Mesenteric fat pad (tissue), 1 donor: ENCODE data around the gene IRAK1. TPM values are rescaled to one million over a fixed set of nuclear protein-coding genes. Genes with fewer than 3 reads are reported as not detected.
"Not testable (repeated sequence)": the region's sequence is repeated elsewhere in the genome, so short reads cannot be mapped to it uniquely, and the experiment has no call there.

Source experiments
- DNase-seq: peaks from one replicate; pipeline ENCODE4 v3.0.0-alpha.2; 2020; ENCODE audit warnings: low spot score
- total RNA-seq: library from RNA; stranded (reverse); fragmentation: NEBNext Ultra II Directional; extraction: Animal tissue kit (Norgen Biotek cat#: 25700); gene quantifications from one replicate; pipeline ENCODE4 v1.2.1, GENCODE V29; 2021
- donor health status: DM: yes; HTN: yes; CAD: no.

The IRAK1 gene
- total RNA-seq, 1 donor from 2014 or later, result 167 TPM

DNA sequence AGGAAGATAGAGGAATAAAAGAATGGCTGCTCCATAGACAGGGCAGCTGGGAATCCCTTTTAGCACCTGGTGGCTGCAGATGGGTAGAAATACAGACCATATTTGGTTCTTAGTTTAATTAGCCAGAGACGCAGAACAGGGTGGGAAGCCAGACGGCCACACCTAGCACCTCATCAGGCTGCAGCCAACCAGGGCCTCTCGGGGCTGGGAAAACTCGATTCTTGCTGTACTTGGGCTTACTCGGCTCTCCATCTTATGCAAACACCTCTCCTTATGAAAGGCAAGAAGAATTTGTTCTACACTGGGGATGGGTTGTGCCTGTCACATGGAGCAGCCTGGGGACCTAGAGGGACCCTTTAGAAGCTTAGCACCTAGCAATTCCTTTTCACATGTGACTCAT is 19.7 kb downstream of the IRAK1 start:
- DNase-seq, result no peak

DNA sequence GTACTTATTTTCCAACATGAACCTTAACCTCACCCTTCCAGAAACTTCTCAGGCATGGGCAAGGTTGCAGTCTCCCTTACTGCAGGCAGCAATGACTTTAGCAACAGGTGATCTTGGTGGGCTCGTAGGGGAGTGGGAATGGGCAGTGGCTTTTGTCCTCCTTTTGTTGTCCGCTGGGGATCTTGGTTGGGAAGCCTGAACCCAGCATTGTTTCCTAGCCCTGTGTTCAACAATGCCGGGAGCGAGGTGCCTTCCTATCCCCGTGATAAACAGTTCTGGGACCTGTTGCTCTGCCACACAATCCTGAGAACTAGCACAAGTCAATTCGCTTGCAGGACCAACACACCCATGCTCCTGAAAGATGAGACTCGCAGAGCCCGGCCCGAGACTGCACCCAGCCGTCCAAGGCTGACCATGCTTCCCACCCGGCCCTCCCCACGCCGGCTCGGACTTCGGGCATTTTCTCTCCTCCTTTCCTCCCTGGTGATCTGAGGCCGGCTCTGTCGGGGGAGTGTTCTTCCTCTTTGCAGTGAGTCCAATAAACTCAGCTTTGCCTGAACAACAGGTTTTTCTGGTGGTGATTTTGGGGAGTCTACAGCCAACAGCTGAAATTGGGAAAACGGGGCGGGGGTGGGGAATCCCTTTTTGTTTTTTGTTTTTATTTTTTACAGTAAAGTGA is 20.2 kb downstream of the IRAK1 start:
- DNase-seq, result no peak

GRCh38 chrX:153995504-153995903 is 24.2 kb downstream of the IRAK1 start:
- no peak for DNase-seq

DNA sequence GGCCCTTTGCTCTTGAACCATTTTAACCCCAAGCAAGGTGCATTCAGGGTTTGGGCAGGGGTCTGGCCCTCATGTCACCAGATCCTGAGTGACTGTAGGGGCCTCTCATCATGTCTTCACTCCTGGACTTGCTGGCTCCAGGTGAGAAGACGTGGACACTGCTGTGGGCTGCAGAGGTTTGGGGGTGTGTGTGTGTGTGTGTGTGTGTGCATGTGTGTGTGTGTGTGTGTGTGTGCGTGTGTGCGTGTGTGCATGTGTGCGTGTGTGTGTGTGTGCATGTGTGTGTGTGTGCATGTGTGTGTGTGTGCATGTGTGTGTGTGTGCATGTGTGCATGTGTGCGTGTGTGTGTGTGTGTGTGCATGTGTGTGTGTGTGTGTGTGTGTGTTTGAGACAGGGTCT is 25.3 kb downstream of the IRAK1 start:
- not testable (repeated sequence) for DNase-seq

GRCh38 chrX:153993978-153994377 is 25.7 kb downstream of the IRAK1 start:
- DNase-seq, result no peak

DNA sequence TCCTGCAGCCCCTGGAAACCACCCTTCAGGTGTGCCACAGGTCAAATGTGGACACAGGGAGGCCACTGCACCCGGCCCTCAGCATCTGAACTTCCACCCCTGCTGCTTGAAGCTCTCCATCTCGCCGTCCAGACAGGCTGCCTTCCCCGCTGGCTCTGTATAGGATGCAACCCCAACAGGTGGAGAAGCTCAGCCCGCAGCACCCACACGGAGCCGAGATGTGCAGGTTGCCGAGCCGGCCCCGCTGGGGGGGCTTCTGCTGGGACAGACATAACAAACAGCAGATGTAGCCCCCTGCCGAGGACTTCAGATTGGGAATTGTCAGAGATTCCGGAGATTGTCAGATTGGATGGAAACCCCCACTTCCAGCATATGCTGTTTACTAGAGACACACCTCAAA is 26.6 kb downstream of the IRAK1 start:
- no peak for DNase-seq

DNA sequence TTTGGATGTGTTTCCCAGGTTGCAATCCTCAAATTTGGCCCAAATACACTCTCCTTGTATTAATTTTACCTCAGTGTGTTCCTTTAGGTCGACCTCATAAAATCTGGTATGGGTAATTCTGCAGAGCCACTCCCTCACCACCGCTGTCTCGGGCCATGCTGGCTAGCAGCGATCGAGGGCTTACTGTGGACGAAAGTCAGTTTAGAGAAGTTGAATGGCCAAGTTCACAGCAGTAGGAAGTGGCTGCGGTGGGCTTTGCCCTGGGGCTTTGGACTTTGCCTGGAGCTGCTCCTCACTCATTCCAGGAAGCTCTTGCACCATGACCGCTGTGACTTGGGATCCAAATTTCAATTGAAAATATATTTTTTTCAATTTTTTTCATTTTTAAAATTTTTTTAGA is 27.5 kb downstream of the IRAK1 start:
- no peak for DNase-seq

GRCh38 chrX:153991013-153991580 is 28.6 kb downstream of the IRAK1 start:
- DNase-seq, result no peak

DNA sequence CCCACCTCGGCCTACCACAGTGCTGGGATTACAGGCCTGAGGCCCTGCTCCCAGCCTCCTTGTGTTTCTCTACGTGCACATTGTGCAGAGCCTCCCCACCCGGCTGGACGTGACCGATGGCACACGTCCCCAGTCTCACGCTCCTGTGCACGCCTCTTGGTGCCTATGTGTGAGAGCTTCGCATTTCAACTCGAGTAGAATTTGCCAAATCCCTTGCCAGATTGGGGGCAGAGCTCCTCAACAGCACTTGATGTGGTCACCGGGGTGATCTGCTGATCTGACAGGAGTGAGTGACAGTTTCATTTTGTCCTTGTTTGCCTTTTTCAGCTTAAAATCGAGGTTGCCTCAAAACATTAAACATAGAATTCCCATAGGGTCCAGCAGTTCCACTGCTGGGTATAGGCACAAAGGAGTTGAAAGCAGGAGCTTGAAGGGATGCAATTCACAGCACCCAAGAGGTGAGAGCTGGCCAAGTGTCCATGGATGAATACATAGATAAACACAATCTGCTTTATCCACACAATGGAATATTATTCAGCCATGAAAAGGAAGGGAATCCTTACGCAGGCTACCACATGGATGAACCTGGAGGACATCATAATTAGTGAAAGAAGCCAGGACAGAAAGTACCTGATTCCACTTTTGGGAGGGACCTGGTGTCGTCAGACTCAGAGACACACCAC is 29.6 kb downstream of the IRAK1 start:
- DNase-seq, result no peak

- no peak for DNase-seq
Observed at GRCh38 chrX:153988493-153988892, 31.2 kb downstream of the IRAK1 start.

- DNase-seq, result no peak
Observed at GRCh38 chrX:153984351-153985178, 35.1 kb downstream of the IRAK1 start.

DNA sequence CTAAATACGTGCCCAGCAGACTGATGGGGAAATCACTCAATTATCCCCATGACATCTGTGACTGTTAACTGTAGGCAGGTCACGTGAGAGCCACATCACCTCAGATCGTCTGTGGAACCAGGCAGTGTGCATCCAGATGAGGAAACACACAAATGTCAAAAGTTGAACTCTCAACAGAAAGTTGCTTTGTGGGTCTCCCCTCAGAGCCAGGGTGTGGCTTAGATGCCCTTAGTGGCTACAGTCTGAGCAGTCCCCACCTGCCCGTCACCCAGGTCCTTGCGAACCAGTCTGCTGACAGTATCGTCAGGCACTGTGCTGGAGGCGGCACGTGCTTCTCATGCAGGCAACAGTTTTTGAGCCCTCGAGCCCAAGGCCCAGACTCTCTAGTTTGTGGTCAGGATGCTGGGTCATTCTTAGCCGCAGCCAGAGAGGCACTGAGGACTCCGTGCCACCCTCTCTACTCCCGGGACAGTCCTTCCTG is 36.3 kb downstream of the IRAK1 start:
- DNase-seq, result no peak

- no peak for DNase-seq
Observed at GRCh38 chrX:153981771-153982533, 37.8 kb downstream of the IRAK1 start.

GRCh38 chrX:153981231-153981630 is 38.5 kb downstream of the IRAK1 start:
- DNase-seq, result no peak

DNA sequence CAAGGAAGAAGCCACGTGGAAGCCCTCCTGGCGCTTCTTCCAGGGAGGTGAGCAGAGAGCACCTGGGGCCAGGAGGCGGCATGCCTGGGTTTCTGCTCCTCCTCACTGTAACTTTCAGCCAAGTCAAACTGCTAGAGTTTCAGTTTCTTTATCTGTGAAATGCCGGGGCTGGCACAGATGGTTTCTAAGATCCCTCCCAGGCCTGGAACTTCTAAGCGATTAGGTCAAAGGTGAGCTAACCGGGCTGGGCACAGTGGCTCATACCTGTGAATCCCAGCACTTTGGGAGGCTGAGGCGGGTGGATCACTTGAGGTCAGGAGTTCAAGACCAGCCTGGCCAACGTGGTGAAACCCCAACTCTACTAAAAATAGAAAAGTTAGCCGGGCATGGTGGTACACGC is 39.3 kb downstream of the IRAK1 start:
- DNase-seq, result not testable (repeated sequence)

GRCh38 chrX:153974726-153975286 is 44.9 kb downstream of the IRAK1 start:
- no peak for DNase-seq

DNA sequence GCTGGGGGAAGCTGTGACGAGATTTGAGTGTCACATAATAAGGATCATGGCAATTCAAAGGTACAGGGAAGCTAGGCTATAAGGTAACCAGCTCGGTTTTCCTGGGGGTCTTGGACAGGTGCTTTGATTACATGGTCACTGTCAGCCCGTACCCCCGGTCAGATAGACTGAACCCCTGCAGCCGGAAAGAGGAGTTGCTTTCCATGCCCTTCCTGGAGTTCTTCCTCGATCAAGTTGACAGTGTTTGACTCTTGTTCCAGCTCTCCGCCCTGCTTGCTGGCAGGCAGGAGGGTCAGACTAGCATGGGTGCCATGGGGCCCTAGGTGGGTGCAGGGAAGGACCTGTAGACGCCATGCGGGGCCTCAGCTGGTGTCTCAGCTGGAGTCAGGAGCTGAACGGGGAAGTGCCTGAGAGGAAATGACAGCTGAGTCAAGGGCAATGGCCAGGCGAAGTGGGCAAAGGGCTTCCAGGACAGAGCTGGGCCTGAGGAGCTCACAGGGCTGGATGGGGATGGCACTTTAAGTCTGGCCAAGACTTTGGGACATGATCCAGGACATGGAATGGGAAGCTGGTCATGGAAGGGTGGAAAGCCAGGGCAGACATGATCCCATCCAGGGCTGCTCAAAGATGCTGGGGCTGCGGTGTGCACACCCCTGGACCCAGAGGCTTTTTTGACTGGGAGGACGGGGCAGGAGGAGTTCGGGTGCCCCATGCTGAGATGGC is 45.5 kb downstream of the IRAK1 start:
- DNase-seq, result peak; percentile 87

DNA sequence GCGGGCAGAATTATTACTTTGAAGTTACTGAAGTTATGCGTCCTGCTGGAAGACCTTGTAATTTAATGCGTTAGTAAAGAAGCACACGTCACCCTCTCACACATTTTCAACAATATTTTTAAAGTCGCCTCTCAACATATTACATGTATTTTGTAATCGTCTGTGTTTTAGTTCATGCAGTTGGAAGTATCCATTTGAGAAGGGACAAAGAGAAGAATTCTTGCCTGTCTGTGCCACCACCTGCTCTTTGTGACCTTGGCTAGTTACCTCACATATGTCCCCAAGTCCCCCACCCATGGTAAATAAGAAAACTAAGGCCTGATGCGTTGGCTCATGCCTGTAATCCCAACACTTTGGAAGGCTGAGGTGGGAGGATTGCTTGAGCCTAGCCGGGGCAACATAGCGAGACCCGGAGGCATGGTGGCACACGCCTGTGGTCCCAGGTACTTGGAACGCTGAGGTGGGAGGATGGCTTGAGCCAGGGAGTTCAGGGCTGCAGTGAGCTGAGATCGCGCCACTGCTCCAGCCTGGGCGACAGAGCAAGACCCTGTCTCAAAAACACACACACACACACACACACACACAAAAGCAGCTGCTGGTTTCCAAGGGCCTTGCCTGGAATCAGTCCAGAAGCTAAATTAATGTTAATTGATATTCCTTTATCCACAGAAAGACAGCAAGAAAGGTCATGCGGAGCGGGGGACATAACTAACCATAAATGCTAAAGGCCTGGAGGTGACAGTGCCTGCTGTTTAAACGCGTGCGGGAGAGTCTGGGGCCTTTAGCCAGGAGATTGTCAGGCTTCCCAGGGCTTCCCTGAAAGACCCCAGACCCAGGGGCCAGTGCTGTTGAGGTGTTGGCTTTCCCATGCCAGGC is 46.3 kb downstream of the IRAK1 start:
- DNase-seq, result no peak
